Uterus (tissue), 4 donors: Measurements from ENCODE around the gene ADAMTS3. TPM values are rescaled to one million over a fixed set of nuclear protein-coding genes. Genes with fewer than 3 reads are reported as not detected.

Experiments used
- DNase-seq, 2 donors: peaks; one replicate each; pipeline ENCODE4 v3.0.0-alpha.2; 2019 to 2020
- H3K27ac ChIP-seq, 2 donors: fragments of 200-600 bp; sonication (generic); 1 replicate in 1 of 2; 2 replicates in 1 of 2; pipeline ENCODE4 v1.5.1; 2016 to 2018
- H3K27me3 ChIP-seq, 2 donors: fragments of 200-600 bp; sonication (generic); one replicate each; pipeline ENCODE4 v1.5.1; 2018 to 2019; ENCODE audit warnings: control low read depth in 1 of 2
- H3K36me3 ChIP-seq, 2 donors: fragments of 200-600 bp; sonication (generic); one replicate each; pipeline ENCODE4 v1.5.1; 2019; ENCODE audit warnings: control low read depth in 1 of 2
- H3K4me1 ChIP-seq, 2 donors: fragments of 200-600 bp; sonication (generic); one replicate each; pipeline ENCODE4 v1.5.1; 2018 to 2019; ENCODE audit warnings: control low read depth in 1 of 2
- H3K4me3 ChIP-seq, 2 donors: fragments of 200-600 bp; sonication (generic); 1 replicate in 1 of 2; 2 replicates in 1 of 2; pipeline ENCODE4 v1.5.1; 2018 to 2019; ENCODE audit warnings: mild to moderate bottlenecking in 1 of 2
- H3K9me3 ChIP-seq, 2 donors: fragments of 200-600 bp; sonication (generic); one replicate each; pipeline ENCODE4 v1.5.1; 2019; ENCODE audit warnings: control low read depth in 1 of 2
- CTCF ChIP-seq, 4 experiments: fragments of 200-600 bp in 2 of 4; fragments of 450-650 bp in 2 of 4; sonication (generic) in 2 of 4; IDR thresholded peaks; one replicate each; pipeline ENCODE4 v1.5.1; 2016 to 2019; ENCODE audit warnings: antibody characterized with exemption in 4 of 4, mild to moderate bottlenecking in 2 of 4, moderate library complexity in 1 of 4
- POLR2A ChIP-seq, 2 donors: fragments of 450-650 bp; IDR thresholded peaks; one replicate each; pipeline ENCODE4 v1.6.1; 2016; ENCODE audit warnings: antibody characterized with exemption in 2 of 2, mild to moderate bottlenecking in 1 of 2, moderate library complexity in 1 of 2
- intact Hi-C: fragments of 100-400 bp; cut with DNase I; formaldehyde crosslinking; loops from one replicate; pipeline ENCODE4 v1.15.1; 2023; ENCODE audit warnings: low total_unique reads
- total RNA-seq, 4 donors: library from RNA; depleted of rRNA in 3 of 4; stranded (reverse); fragments of >200 nt in 3 of 4; gene quantifications; one replicate each; pipeline versions ENCODE4 v1.1.0 to v1.2.4, GENCODE V29; 2014 to 2023
- donor health status: DM: yes; HTN: yes; CAD: no.

The ADAMTS3 gene
- total RNA-seq, 4 donors from 2014 or later: 4.2 to 25.7 (median 11.8) TPM

GRCh38 chr4:72280252-72280651, 288.8 kb downstream of the ADAMTS3 start:
- no peak for DNase-seq
- Histone ChIP-seq H3K27ac (no peak overlapping the region), H3K27me3 (no peaks in the 10 kb centered on the region), H3K4me3 (no peak overlapping the region), H3K9me3 (no peaks in the 10 kb centered on the region), H3K4me1 (no peaks in the 10 kb centered on the region), H3K36me3 (no peaks in the 10 kb centered on the region)
- no peak for TF ChIP-seq CTCF (IDR thresholded peaks at IDR 0.05)
- no peak for TF ChIP-seq POLR2A (IDR thresholded peaks at IDR 0.05)
- intact Hi-C loops: no loop called here

GRCh38 chr4:72275381-72275780, 293.6 kb downstream of the ADAMTS3 start:
- Histone ChIP-seq H3K27me3 (no peaks in the 10 kb centered on the region), H3K36me3 (no peaks in the 10 kb centered on the region), H3K9me3 (no peaks in the 10 kb centered on the region), H3K27ac (no peak overlapping the region), H3K4me3 (no peak overlapping the region), H3K4me1 (no peaks in the 10 kb centered on the region)
- intact Hi-C loops: no loop called here
- DNase-seq: no peak
- TF ChIP-seq CTCF (IDR thresholded peaks at IDR 0.05) (no peak), POLR2A (IDR thresholded peaks at IDR 0.05) (no peak)

DNA sequence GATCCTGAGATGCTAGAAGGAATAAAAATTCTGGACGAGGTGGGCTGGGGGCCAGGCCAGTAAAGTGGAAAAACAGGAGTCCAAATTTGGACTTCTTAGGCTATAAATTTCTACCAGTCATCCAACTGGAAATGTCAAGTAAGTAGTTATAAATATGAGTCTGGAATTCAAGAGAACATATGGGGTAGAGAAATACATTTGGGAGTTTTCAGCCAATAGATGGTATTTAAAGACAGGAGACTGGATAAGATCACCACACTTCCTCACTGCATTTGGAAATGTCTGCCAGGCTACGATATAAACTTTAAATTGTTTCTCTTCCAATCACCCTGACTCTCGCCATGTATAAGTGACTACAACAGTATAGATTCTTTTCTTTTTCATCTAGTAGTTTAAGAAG, 294.8 kb downstream of the ADAMTS3 start:
- no peaks in the 10 kb centered on the region for H3K9me3 ChIP-seq

DNA sequence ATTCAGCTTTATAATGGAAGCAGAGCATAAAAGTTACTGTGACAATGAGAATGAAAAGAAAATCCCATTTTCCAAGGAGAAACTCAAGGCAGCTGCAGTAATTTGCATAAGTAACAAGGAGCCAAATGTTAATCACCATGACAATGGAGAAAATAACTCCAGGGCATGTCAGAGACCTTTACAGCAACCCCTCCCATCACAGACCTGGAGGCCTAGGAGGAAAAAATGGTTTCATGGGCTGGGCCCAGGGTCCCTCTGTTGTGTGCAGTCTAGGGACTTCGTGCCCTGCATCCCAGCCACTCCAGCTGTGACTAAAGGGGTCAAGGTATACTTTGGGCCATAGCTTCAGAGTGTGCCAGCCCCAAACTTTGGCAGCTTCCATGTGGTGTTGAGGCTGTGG, 313.8 kb downstream of the ADAMTS3 start:
- H3K36me3 ChIP-seq: no peaks in the 10 kb centered on the region
- TF ChIP-seq CTCF (IDR thresholded peaks at IDR 0.05) (no peak), POLR2A (IDR thresholded peaks at IDR 0.05) (no peak)
- H3K27me3 ChIP-seq: no peaks in the 10 kb centered on the region
- intact Hi-C loops: no loop called here
- no peaks in the 10 kb centered on the region for H3K9me3 ChIP-seq
- H3K4me1 ChIP-seq: no peaks in the 10 kb centered on the region
- no peak overlapping the region for H3K4me3 ChIP-seq
- DNase-seq: no peak
- no peak overlapping the region for H3K27ac ChIP-seq

More for the DNA sequence above, 294.8 kb downstream of the ADAMTS3 start:
- no peak overlapping the region for H3K27ac ChIP-seq
- no peak for DNase-seq
- no peaks in the 10 kb centered on the region for H3K4me1 ChIP-seq
- H3K4me3 ChIP-seq: no peak overlapping the region
- TF ChIP-seq POLR2A (IDR thresholded peaks at IDR 0.05): no peak
- TF ChIP-seq CTCF (IDR thresholded peaks at IDR 0.05): no peak
- intact Hi-C loops: no loop called here
- H3K36me3 ChIP-seq: no peaks in the 10 kb centered on the region
- H3K27me3 ChIP-seq: no peaks in the 10 kb centered on the region

DNA sequence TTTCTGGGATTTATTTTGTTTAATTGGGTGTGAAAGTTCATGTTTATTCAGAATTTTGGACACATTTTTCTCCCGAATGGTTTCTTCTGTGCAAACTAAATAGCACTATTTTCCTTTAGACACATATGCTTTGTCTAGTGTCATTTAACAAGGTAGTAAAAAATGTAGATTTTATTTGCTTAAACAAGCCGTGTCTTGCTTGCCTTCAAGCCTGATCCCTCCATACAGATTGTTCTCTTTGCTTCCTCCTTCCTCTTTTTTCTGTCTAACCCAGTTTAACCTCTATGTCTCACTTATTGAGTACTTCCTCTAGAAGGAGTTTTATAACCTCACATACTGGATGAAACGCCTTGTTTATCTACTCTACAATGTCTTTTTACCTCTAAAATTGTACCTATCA, 325.4 kb downstream of the ADAMTS3 start:
- no peak overlapping the region for H3K4me3 ChIP-seq

More for the DNA sequence above, 325.4 kb downstream of the ADAMTS3 start:
- no peaks in the 10 kb centered on the region for H3K27me3 ChIP-seq
- no peaks in the 10 kb centered on the region for H3K9me3 ChIP-seq
- H3K36me3 ChIP-seq: no peaks in the 10 kb centered on the region
- intact Hi-C loops: no loop called here
- H3K27ac ChIP-seq: no peak overlapping the region
- no peaks in the 10 kb centered on the region for H3K4me1 ChIP-seq
- no peak for DNase-seq
- TF ChIP-seq CTCF (IDR thresholded peaks at IDR 0.05) (no peak), POLR2A (IDR thresholded peaks at IDR 0.05) (no peak)
